ENCODE results near the gene MYRF. TPM values are rescaled to one million over a fixed set of nuclear protein-coding genes. Genes with fewer than 3 reads are reported as not detected.
A peak's percentile ranks its signal among the peaks of the same experiment; 100 is the strongest.

MYRF gene
- total and polyA plus RNA-seq, 2 donors (not counting 1 experiment from before 2014, with no cell fraction given) = 0.27 to 0.34 TPM

DNA sequence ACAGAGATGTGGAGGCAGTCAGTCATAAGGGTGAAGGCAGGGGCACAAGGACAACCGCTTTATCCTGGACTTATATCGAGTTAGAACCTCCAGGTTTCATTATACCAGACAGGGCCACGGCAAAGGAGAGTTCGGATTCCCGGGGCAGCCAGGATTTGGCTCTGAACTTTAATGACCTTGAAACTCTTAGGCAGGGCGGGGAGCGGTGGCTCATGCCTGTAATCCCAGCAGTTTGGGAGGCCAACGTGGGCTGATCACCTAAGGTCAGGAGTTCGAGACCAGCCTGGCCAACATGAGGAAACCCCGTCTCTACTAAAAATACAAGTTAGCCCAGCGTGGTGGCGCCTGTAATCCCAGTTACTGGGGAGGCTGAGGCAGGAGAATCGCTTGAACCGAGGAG lies 1.1 kb upstream of the MYRF start:
- no peaks in the 10 kb centered on the region for H4K20me1 ChIP-seq (ENCODE audit: control insufficient read depth, insufficient read depth, low read length, poor library complexity, severe bottlenecking)
- POLR2A ChIA-PET = no interaction called here
- Mint-ChIP-seq H3K27me3 (peaks cover 33% of the 10 kb centered on the region), H3K27ac (no peak overlapping the region), H3K4me3 (peak overlapping the region; percentile 87), H3K4me1 (peaks cover 8% of the 10 kb centered on the region), H3K9me3 (ENCODE audit: insufficient read depth) (no peaks in the 10 kb centered on the region)
- WGBS (ENCODE audit: insufficient coverage) = 94% methylated on average over 13 of the region's 14 CpGs
- H3K9ac ChIP-seq (ENCODE audit: low read length) = no peak overlapping the region
- no peak overlapping the region for H2AFZ ChIP-seq (ENCODE audit: insufficient read depth, low read depth, low read length, poor library complexity, severe bottlenecking)
- H3K4me3 ChIP-seq (ENCODE audit: control extremely low read depth in 1 of 5, extremely low read depth in 1 of 5, insufficient read depth in 1 of 5, low read depth in 2 of 5, low read length in 4 of 5) = no peak overlapping the region
- peaks cover 0 to 2% (median 0%) of the 10 kb centered on the region in 3 donors for H3K9me3 ChIP-seq (ENCODE audit: control extremely low read depth in 1 of 3, control insufficient read depth in 2 of 3, insufficient read depth in 1 of 3, low read length in 2 of 3)
- H3K4me1 ChIP-seq (ENCODE audit: control insufficient read depth in 2 of 2, insufficient read depth in 2 of 2, low read length in 2 of 2) = peaks cover 12 to 13% of the 10 kb centered on the region in 2 donors
- intact Hi-C loops (cut with micrococcal nuclease) = no loop called here
- H3K27me3 ChIP-seq (replicated peaks in 1 of 4; ENCODE audit: control extremely low read depth in 1 of 4, control insufficient read depth in 3 of 4, insufficient read depth in 4 of 4, low read length in 3 of 4) = peaks cover 0 to 49% (median 20%) of the 10 kb centered on the region in 4 experiments
- H3K79me2 ChIP-seq (ENCODE audit: control insufficient read depth, insufficient read depth, low read length) = no peaks in the 10 kb centered on the region
- CTCF ChIA-PET = interaction anchor here (1.0 to 6.6 kb wide), 4 partner anchors 18 to 357 kb away, joined by 4 to 69 read pairs (median 5); no protein-coding TSS in a partner anchor
- ATAC-seq (ENCODE audit: low read depth) (no peak), DNase-seq (no peak)
- no peaks in the 10 kb centered on the region for H3K36me3 ChIP-seq (replicated peaks in 1 of 2; ENCODE audit: control extremely low read depth in 1 of 2, control insufficient read depth in 1 of 2, extremely low read depth in 1 of 2, insufficient read depth in 2 of 2, low read length in 1 of 2)
- H3K27ac ChIP-seq (ENCODE audit: low read length in 2 of 2) = no peak overlapping the region
- no peak for TF ChIP-seq EZH2 (IDR thresholded peaks at IDR 0.05; ENCODE audit: borderline replicate concordance, insufficient read depth, low read depth, low read length, poor library complexity, severe bottlenecking)
- TF ChIP-seq, protein P1, sequence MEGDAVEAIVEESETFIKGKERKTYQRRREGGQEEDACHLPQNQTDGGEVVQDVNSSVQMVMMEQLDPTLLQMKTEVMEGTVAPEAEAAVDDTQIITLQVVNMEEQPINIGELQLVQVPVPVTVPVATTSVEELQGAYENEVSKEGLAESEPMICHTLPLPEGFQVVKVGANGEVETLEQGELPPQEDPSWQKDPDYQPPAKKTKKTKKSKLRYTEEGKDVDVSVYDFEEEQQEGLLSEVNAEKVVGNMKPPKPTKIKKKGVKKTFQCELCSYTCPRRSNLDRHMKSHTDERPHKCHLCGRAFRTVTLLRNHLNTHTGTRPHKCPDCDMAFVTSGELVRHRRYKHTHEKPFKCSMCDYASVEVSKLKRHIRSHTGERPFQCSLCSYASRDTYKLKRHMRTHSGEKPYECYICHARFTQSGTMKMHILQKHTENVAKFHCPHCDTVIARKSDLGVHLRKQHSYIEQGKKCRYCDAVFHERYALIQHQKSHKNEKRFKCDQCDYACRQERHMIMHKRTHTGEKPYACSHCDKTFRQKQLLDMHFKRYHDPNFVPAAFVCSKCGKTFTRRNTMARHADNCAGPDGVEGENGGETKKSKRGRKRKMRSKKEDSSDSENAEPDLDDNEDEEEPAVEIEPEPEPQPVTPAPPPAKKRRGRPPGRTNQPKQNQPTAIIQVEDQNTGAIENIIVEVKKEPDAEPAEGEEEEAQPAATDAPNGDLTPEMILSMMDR (IDR thresholded peaks at IDR 0.05) = no peak
- no peak overlapping the region for H3K4me2 ChIP-seq (replicated peaks; ENCODE audit: low read depth, low read length, poor library complexity, severe bottlenecking)

DNA sequence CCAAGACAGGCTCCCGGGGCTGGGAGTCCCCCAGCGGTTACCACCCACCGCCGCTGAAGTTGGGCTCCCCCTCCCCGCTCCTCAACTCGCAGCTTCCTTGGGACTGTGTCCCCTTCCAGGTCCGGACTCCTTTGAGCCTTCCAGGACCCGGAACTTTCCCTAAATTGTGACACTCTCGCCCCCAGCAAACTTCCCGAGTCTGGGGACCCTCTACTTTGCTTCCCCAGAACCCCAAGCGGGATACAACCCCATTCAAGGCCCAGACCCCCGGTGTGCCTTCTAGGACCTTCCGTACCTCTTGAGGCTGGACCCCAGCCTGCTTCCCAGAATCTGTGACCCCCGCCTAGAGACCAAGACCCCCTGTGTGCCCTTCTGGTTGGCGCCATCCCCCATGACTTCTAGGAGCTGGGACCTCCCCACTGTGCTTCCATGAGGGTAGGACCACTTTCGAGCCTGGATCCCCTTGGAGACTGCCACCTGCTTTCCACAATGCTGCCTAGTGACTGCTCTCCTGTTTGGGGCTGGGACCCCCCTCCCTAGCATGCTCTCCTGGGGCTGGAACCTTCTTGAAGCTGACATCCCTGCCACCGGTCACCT lies 587 bp downstream of the MYRF start:
- Histone ChIP-seq H3K27ac (ENCODE audit: low read length in 2 of 2) (no peak overlapping the region), H3K9ac (ENCODE audit: low read length) (no peak overlapping the region), H3K79me2 (ENCODE audit: control insufficient read depth, insufficient read depth, low read length) (no peaks in the 10 kb centered on the region), H3K9me3 (ENCODE audit: control extremely low read depth in 1 of 3, control insufficient read depth in 2 of 3, insufficient read depth in 1 of 3, low read length in 2 of 3) (peaks cover 0 to 2% (median 0%) of the 10 kb centered on the region in 3 donors), H4K20me1 (ENCODE audit: control insufficient read depth, insufficient read depth, low read length, poor library complexity, severe bottlenecking) (no peaks in the 10 kb centered on the region), H3K27me3 (replicated peaks in 1 of 4; ENCODE audit: control extremely low read depth in 1 of 4, control insufficient read depth in 3 of 4, insufficient read depth in 4 of 4, low read length in 3 of 4) (peaks cover 0 to 46% (median 20%) of the 10 kb centered on the region in 4 experiments), H3K36me3 (replicated peaks in 1 of 2; ENCODE audit: control extremely low read depth in 1 of 2, control insufficient read depth in 1 of 2, extremely low read depth in 1 of 2, insufficient read depth in 2 of 2, low read length in 1 of 2) (no peaks in the 10 kb centered on the region), H3K4me1 (ENCODE audit: control insufficient read depth in 2 of 2, insufficient read depth in 2 of 2, low read length in 2 of 2) (peaks cover 12 to 16% of the 10 kb centered on the region in 2 donors), H3K4me3 (ENCODE audit: control extremely low read depth in 1 of 5, extremely low read depth in 1 of 5, insufficient read depth in 1 of 5, low read depth in 2 of 5, low read length in 4 of 5) (peak overlapping the region in 2 of 5 experiments; percentile 11 to 18), H3K4me2 (replicated peaks; ENCODE audit: low read depth, low read length, poor library complexity, severe bottlenecking) (peak overlapping the region; percentile 72), H2AFZ (ENCODE audit: insufficient read depth, low read depth, low read length, poor library complexity, severe bottlenecking) (peak overlapping the region; percentile 56)
- DNase-seq = no peak
- intact Hi-C loops (cut with micrococcal nuclease) = no loop called here
- H3K27me3 Mint-ChIP-seq = peaks cover 33% of the 10 kb centered on the region
- H3K27ac Mint-ChIP-seq = no peak overlapping the region
- ATAC-seq (ENCODE audit: low read depth) = no peak
- 46% methylated on average over 17 of the region's 17 CpGs for WGBS (ENCODE audit: insufficient coverage)
- ChIA-PET POLR2A (no interaction called here), CTCF (interaction anchor here (0.6 to 1.7 kb wide), 4 partner anchors 37 to 474 kb away, joined by 3 to 10 read pairs (median 4); no protein-coding TSS in a partner anchor)
- no peaks in the 10 kb centered on the region for H3K9me3 Mint-ChIP-seq (ENCODE audit: insufficient read depth)
- peaks cover 14% of the 10 kb centered on the region for H3K4me1 Mint-ChIP-seq
- TF ChIP-seq, protein P1 (IDR thresholded peaks at IDR 0.05) = no peak
- TF ChIP-seq EZH2 (IDR thresholded peaks at IDR 0.05; ENCODE audit: borderline replicate concordance, insufficient read depth, low read depth, low read length, poor library complexity, severe bottlenecking) = no peak
- H3K4me3 Mint-ChIP-seq = peak overlapping the region; percentile 70

All from B cell (primary cell).